ENCODE data around the gene MND1.

DNA sequence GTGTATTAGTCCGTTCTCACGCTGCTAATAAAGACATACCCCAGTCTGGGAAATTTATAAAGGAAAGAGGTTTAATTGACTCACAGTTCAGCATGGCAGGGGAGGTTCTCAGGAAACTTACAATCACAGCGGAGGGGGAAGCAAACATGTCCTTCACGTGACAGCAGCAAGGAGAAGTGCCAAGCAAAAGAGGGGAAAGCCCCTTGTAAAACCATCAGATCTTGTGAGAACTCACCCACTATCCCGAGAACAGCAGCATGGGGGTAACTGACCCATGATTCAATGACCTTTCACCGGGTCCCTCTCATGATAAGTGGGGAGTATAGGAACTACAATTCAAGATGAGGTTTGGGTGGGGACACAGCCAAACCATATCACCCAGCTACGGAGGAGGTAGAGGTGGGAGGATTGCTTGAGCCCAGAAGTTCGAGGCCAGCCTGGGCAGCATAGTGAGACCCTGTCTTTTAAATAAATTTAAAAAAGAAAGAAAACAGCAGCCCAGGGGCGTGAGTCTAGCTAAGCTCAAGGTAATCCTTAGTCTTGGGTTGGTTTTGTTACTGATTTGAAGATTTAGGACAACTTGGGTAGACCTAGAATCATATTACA, 75.3 kb downstream of the MND1 start:
- TF ChIP-seq, protein P1, sequence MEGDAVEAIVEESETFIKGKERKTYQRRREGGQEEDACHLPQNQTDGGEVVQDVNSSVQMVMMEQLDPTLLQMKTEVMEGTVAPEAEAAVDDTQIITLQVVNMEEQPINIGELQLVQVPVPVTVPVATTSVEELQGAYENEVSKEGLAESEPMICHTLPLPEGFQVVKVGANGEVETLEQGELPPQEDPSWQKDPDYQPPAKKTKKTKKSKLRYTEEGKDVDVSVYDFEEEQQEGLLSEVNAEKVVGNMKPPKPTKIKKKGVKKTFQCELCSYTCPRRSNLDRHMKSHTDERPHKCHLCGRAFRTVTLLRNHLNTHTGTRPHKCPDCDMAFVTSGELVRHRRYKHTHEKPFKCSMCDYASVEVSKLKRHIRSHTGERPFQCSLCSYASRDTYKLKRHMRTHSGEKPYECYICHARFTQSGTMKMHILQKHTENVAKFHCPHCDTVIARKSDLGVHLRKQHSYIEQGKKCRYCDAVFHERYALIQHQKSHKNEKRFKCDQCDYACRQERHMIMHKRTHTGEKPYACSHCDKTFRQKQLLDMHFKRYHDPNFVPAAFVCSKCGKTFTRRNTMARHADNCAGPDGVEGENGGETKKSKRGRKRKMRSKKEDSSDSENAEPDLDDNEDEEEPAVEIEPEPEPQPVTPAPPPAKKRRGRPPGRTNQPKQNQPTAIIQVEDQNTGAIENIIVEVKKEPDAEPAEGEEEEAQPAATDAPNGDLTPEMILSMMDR (conservative IDR thresholded peaks at IDR 0.05; ENCODE audit: low read depth, low read length) = no peak
- TF ChIP-seq EZH2 (IDR thresholded peaks at IDR 0.05; ENCODE audit: low read length, unreplicated experiment) (no peak), EZH2phosphoT487 (IDR thresholded peaks at IDR 0.05; ENCODE audit: borderline replicate concordance, low read length) (no peak)
